ENCODE measurements around the gene SYMPK. TPM values are rescaled to one million over a fixed set of nuclear protein-coding genes. Genes with fewer than 3 reads are reported as not detected.

Gene SYMPK
- total RNA-seq, 1 donor from 2014 or later = 18.3 TPM

GRCh38 chr19:45785781-45786532 lies 77.0 kb downstream of the SYMPK start:
- FAIRE-seq = no peak
- peak in 1 of 2 donors; percentile 19 for DNase-seq (ENCODE audit: low spot score in 2 of 2)

DNA sequence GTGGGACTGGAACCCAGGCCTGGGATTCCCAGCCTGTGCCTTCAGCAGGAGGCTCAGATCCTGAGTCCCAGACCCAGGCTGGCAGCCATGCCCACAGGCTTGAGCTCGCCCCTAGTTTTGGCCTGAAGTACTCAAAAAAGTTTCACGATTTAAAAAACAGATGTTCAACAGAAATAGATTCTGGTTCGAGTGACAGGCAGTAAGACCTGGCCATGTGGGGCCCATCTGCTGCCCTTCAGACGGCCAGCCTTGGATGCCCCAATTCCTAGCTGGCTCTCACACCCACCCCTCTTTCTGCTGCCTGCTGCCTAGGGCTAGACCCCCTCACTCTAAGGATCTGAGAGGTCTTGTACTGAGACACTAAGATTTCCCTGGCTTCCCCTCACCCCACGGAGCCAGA lies 77.8 kb downstream of the SYMPK start:
- FAIRE-seq (no peak), DNase-seq (ENCODE audit: low spot score in 2 of 2) (peak in 1 of 2 donors; percentile 26)

DNA sequence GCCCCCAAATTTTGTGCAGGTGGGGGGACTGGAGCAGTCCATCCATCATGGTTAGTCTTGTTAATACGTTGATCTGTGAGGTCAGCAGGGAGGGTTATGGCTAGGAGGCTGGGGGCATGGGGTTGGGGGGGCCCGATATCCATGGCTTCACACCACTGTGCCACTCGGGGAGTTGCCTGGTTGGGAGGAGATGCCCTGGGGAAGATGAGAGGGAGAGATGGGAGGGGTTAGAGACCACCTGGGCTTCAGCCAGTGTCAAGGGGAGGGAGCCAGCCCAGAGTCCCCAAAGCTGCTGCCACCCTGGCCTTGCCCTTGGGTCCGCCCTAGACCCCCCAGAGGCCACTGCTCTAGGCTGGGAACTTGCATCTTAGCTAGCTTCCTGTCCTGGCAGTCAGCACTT lies 78.9 kb downstream of the SYMPK start:
- DNase-seq (ENCODE audit: low spot score in 2 of 2) (peak in 1 of 2 donors; percentile 23), FAIRE-seq (no peak)

GRCh38 chr19:45782820-45783785 lies 79.8 kb downstream of the SYMPK start:
- FAIRE-seq (no peak), DNase-seq (ENCODE audit: low spot score in 2 of 2) (peak in 1 of 2 donors; percentile 51)

GRCh38 chr19:45782162-45782691 lies 80.7 kb downstream of the SYMPK start, which contains the start of gene DMPK:
Gene DMPK, minus strand, starts transcription at chr19:45782490. Its CDS starts 138 bp downstream, at chr19:45782352.
- peak in 1 of 2 donors; percentile 69 for DNase-seq (ENCODE audit: low spot score in 2 of 2)
- no peak for FAIRE-seq

DNA sequence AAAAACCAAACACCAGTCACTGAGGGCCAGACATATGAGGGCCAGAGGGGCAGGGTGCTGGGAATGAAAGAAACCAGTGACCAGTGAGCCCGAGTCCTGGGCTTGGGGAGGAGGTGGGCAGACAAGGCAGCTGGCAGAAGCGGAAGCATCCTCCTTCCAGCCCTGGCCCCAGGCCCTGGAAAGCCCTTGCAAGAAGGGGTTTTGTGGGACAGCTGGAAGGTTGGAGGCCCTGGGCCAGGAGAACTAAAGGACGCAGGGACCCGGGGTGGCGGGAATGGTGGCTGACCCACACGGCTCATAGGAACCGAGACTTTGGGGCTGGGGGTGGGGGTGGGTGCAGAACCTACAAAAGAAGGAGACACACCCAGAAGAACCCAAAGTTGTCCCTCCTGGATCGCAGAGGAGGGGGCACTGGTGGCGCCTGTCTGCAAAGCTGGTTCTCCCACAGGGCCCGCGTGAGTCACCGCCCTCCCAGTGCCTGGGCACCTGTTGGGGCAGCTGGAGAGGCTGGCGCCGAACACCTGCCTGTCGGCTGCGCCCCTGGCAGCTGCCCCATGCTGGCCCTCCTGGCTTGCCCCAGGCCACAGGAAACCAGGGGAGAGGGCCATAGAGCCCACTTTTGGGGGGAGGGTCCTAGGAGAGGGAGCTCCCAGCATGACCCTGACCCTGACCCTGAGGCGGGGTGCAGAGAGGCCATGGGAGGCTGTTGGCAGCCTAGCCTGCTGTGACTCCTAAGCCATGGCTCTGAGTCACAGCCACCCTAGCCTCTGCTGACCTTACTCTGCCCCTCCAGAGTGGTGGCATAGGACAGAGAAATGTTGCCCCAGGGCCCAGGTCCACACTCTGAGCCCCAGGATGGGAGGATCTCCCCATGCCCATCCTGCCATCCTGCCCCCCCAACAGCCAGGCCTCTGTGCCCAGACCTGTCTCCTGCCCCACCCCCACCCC lies 81.5 kb downstream of the SYMPK start:
- FAIRE-seq = no peak
- peak in 1 of 2 donors; percentile 47 for DNase-seq (ENCODE audit: low spot score in 2 of 2)

- DNase-seq (ENCODE audit: low spot score in 2 of 2) = peak in 1 of 2 donors; percentile 35
- no peak for FAIRE-seq
Measured at GRCh38 chr19:45780448-45781213, 82.3 kb downstream of the SYMPK start.

GRCh38 chr19:45780146-45780447 lies 82.8 kb downstream of the SYMPK start:
- DNase-seq (ENCODE audit: low spot score in 2 of 2) = peak in 1 of 2 donors; percentile 12
- FAIRE-seq = no peak

GRCh38 chr19:45779231-45780145 lies 83.5 kb downstream of the SYMPK start:
- FAIRE-seq = no peak
- DNase-seq (ENCODE audit: low spot score in 2 of 2) = peak; percentile 25 to 70

DNA sequence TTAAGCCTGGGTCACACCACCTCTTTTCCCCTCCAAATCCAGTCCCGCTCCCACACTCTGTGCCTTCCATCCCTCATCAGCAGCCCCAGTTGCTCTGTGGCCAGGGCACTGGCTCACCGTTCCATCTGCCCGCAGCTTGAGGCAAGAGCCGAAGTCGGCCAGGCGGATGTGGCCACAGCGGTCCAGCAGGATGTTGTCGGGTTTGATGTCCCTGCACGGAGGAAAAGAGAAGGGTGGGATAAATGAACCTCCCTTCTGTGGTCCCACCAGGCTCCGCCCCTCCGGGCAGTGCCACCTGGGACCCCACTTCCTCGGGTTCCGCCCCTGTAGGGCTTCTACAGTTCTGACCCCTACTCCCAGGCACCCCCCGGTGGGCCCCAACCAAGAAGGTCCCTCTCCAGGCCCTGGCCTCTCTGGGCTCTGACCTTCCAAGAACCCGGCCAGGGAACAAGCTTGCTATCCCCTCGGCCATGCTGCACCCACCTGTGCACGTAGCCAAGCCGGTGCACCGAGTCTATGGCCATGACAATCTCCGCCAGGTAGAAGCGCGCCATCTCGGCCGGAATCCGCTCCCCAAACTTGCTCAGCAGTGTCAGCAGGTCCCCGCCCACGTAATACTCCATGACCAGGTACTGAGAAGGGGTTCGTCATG lies 84.8 kb downstream of the SYMPK start:
- no peak for FAIRE-seq

DNA sequence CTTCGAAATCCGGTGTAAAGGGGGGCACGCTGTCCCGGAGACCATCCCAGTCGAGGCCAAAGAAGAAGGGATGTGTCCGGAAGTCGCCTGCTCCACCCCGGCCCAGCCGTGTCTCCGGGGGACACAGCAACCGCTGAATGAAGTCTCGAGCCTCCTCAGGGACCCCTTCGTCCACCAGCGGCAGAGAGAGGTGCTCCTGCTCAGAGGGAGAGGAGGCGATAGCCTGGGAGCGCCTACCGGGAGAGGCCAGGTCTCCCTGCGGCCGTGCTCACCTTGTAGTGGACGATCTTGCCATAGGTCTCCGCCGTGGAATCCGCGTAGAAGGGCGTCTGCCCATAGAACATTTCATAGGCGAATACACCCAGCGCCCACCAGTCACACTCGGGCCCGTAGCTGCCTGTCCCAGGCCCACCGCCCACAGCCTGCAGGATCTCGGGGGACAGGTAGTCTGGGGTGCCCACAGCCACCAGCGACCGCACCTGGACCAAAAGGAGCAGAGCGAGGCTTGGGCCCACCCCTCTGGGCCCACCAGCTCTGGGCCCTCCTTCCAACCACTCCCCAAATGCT lies 85.5 kb downstream of the SYMPK start:
- DNase-seq (ENCODE audit: low spot score in 2 of 2) = no peak
- no peak for FAIRE-seq

More for the DNA sequence above, 84.8 kb downstream of the SYMPK start:
- DNase-seq (ENCODE audit: low spot score in 2 of 2) = no peak

GRCh38 chr19:45774765-45775164 lies 88.2 kb downstream of the SYMPK start:
- FAIRE-seq (no peak), DNase-seq (ENCODE audit: low spot score in 2 of 2) (no peak)

DNA sequence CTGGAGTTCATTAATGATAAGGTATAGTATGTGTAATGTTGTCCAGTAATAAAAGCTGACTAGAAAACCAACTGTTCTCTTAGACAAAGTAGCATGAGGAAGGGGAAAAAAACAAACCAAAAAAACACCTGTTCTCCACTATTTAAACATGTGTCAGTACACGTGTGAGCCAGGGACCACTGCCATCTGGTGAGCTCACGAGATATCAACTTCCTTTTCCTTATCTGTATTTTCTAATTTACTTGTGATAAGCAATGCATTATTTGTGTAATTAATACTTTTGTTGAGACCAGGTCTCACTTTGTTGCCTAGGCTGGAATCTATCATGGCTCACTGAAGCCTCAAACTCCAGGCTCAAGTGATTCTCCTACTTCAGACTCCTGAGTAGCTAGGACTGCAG lies 89.6 kb downstream of the SYMPK start:
- DNase-seq (ENCODE audit: low spot score in 2 of 2) (no peak), FAIRE-seq (no peak)

- FAIRE-seq (no peak), DNase-seq (ENCODE audit: low spot score in 2 of 2) (no peak)
Measured at GRCh38 chr19:45772912-45773311, 90.0 kb downstream of the SYMPK start.

GRCh38 chr19:45772130-45772840 lies 90.7 kb downstream of the SYMPK start:
- DNase-seq (ENCODE audit: low spot score in 2 of 2) = no peak
- FAIRE-seq = no peak

GRCh38 chr19:45771311-45771933 lies 91.5 kb downstream of the SYMPK start:
- FAIRE-seq = no peak
- DNase-seq (ENCODE audit: low spot score in 2 of 2) = no peak

All from frontal cortex (tissue), 4 donors.